Esophagus (tissue), 2 donors: ENCODE measurements around the gene COL3A1. TPM values are rescaled to one million over a fixed set of nuclear protein-coding genes. Genes with fewer than 3 reads are reported as not detected.

ENCODE experiments used
- H3K27ac ChIP-seq, 2 donors: one replicate each; pipeline ENCODE4 v1.5.1; 2013; ENCODE audit warnings: low read depth in 2 of 2, mild to moderate bottlenecking in 2 of 2, inconsistent platforms in 1 of 2, low read length in 1 of 2, moderate library complexity in 1 of 2
- H3K27me3 ChIP-seq, 2 donors: one replicate each; pipeline ENCODE4 v1.6.1; 2013; ENCODE audit warnings: low read length in 2 of 2, control low read depth in 1 of 2, mild to moderate bottlenecking in 1 of 2; ENCODE audit not compliant: insufficient read depth in 2 of 2, control insufficient read depth in 1 of 2
- H3K36me3 ChIP-seq, 2 donors: one replicate each; pipeline ENCODE4 v1.6.1; 2013; ENCODE audit warnings: low read length in 1 of 2; ENCODE audit not compliant: control insufficient read depth in 2 of 2, insufficient read depth in 2 of 2
- H3K4me1 ChIP-seq, 2 donors: one replicate each; pipeline ENCODE4 v1.6.1; 2013; ENCODE audit warnings: low read length in 1 of 2; ENCODE audit not compliant: control insufficient read depth in 2 of 2, insufficient read depth in 2 of 2
- H3K4me3 ChIP-seq, 2 donors: one replicate each; pipeline ENCODE4 v1.5.1; 2013; ENCODE audit warnings: low read length in 2 of 2, mild to moderate bottlenecking in 2 of 2, low read depth in 1 of 2, moderate library complexity in 1 of 2
- H3K9me3 ChIP-seq, 2 donors: one replicate each; pipeline ENCODE4 v1.6.1; 2013; ENCODE audit warnings: mild to moderate bottlenecking in 2 of 2, low read depth in 1 of 2, low read length in 1 of 2, moderate library complexity in 1 of 2; ENCODE audit not compliant: control insufficient read depth in 2 of 2, insufficient read depth in 1 of 2
- WGBS, 2 donors: extraction: QIAGEN DNeasy Blood & Tissue Kit; methylation state at CpG; one replicate each; pipeline ENCODE4 v1.1.7; 2013; 5-methylcytosine and 5-hydroxymethylcytosine counted together
- polyA plus RNA-seq, 2 donors: library from polyadenylated mRNA; stranded (reverse); fragments of 200-250 nt; gene quantifications; one replicate each; pipeline ENCODE4 v1.2.3, GENCODE V29; 2013
- donor health status: healthy with polysubstance abuse.
- donor health status: Bipolar disorder and iron deficiency.

Gene COL3A1
- 10 to 100 TPM; 11.1 to 25.2 TPM for polyA plus RNA-seq

DNA sequence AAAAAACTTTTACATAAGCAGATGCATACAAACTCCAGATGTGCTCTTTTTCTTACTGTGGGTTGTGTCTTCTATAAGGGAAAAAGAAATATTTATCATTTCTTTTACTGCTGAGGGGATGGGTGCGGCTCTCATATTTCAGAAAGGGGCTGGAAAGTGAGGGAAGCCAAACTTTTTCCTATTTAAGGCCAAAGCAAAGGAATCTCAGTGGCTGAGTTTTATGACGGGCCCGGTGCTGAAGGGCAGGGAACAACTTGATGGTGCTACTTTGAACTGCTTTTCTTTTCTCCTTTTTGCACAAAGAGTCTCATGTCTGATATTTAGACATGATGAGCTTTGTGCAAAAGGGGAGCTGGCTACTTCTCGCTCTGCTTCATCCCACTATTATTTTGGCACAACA lies at the start of gene COL3A1:
Gene COL3A1 (plus strand): TSS at position 210 of the 400 bp plus-strand sequence. CDS start 117 bp downstream, at position 327.
- H3K9me3 ChIP-seq: no peaks in the 10 kb centered on the region
- H3K4me3 ChIP-seq: peak within 1 kb of the TSS; percentile 19 to 33
- 31 to 37% methylated on average over 4 of the region's 4 CpGs for WGBS, 2 donors
- no peaks in the 10 kb centered on the region for H3K4me1 ChIP-seq
- peak within 1 kb of the TSS; percentile 42 to 75 for H3K27ac ChIP-seq
- no peaks in the 10 kb centered on the region for H3K27me3 ChIP-seq
- no peaks in the 10 kb centered on the region for H3K36me3 ChIP-seq

GRCh38 chr2:188928643-188929042 lies 45.5 kb upstream of the COL3A1 start:
- whole genome bisulfite sequencing, 2 donors: 97 to 98% methylated on average over 2 of the region's 2 CpGs
- no peaks in the 10 kb centered on the region for H3K27me3 ChIP-seq
- peaks cover 2% of the 10 kb centered on the region in 2 donors for H3K9me3 ChIP-seq
- no peaks in the 10 kb centered on the region for H3K36me3 ChIP-seq
- no peaks in the 10 kb centered on the region for H3K4me1 ChIP-seq
- H3K4me3 ChIP-seq: no peak overlapping the region
- H3K27ac ChIP-seq: no peak overlapping the region

GRCh38 chr2:188931361-188931760 lies 42.8 kb upstream of the COL3A1 start:
- Histone ChIP-seq H3K9me3 (peaks cover 0 to 2% of the 10 kb centered on the region in 2 donors), H3K27me3 (no peaks in the 10 kb centered on the region), H3K4me3 (no peak overlapping the region), H3K4me1 (no peaks in the 10 kb centered on the region), H3K36me3 (no peaks in the 10 kb centered on the region), H3K27ac (no peak overlapping the region)

GRCh38 chr2:188937228-188938220 lies 36.6 kb upstream of the COL3A1 start:
- Histone ChIP-seq H3K4me3 (no peak overlapping the region), H3K36me3 (no peaks in the 10 kb centered on the region), H3K27me3 (no peaks in the 10 kb centered on the region), H3K4me1 (no peaks in the 10 kb centered on the region), H3K27ac (no peak overlapping the region), H3K9me3 (no peaks in the 10 kb centered on the region)
- WGBS, 2 donors: 57 to 68% methylated on average over 1 of the region's 1 CpG

GRCh38 chr2:188940171-188940570 lies 34.0 kb upstream of the COL3A1 start:
- Histone ChIP-seq H3K4me3 (no peak overlapping the region), H3K27me3 (no peaks in the 10 kb centered on the region), H3K9me3 (no peaks in the 10 kb centered on the region), H3K4me1 (no peaks in the 10 kb centered on the region), H3K27ac (no peak overlapping the region), H3K36me3 (no peaks in the 10 kb centered on the region)
- 42 to 50% methylated on average over 4 of the region's 4 CpGs for WGBS, 2 donors

DNA sequence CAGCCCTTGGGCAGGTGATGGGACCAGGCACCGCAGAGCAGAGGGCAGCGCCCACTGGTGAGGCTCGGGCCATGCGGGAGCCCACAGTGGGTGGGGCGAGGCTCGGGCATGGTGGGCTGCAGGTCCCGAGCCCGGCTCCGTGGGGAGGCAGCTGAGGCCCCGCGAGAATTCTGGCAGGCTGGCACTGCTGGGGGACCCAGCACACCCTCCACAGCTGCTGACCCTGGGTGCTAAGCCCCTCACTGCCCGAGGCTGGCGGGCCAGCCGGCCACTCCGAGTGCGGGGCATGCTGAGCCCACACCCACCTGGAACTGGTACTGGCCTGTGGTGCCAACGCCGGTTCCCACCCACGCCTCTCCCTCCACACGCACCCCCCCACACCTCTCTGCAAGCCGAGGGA lies 29.7 kb upstream of the COL3A1 start:
- no peaks in the 10 kb centered on the region for H3K36me3 ChIP-seq
- H3K9me3 ChIP-seq: no peaks in the 10 kb centered on the region
- H3K4me3 ChIP-seq: no peak overlapping the region
- no peaks in the 10 kb centered on the region for H3K4me1 ChIP-seq
- no peaks in the 10 kb centered on the region for H3K27me3 ChIP-seq
- H3K27ac ChIP-seq: no peak overlapping the region
- WGBS, 2 donors: 94 to 95% methylated on average over 21 of the region's 21 CpGs

- Histone ChIP-seq H3K9me3 (no peaks in the 10 kb centered on the region), H3K4me3 (no peak overlapping the region), H3K4me1 (no peaks in the 10 kb centered on the region), H3K27me3 (no peaks in the 10 kb centered on the region), H3K36me3 (no peaks in the 10 kb centered on the region), H3K27ac (no peak overlapping the region)
- 92% methylated on average over 25 of the region's 25 CpGs for WGBS, 2 donors
Measured at GRCh38 chr2:188949046-188949818, 24.9 kb upstream of the COL3A1 start.

- Histone ChIP-seq H3K27me3 (no peaks in the 10 kb centered on the region), H3K4me3 (no peak overlapping the region), H3K4me1 (no peaks in the 10 kb centered on the region), H3K9me3 (no peaks in the 10 kb centered on the region), H3K27ac (no peak overlapping the region), H3K36me3 (no peaks in the 10 kb centered on the region)
Measured at GRCh38 chr2:188952901-188953300, 21.3 kb upstream of the COL3A1 start.

DNA sequence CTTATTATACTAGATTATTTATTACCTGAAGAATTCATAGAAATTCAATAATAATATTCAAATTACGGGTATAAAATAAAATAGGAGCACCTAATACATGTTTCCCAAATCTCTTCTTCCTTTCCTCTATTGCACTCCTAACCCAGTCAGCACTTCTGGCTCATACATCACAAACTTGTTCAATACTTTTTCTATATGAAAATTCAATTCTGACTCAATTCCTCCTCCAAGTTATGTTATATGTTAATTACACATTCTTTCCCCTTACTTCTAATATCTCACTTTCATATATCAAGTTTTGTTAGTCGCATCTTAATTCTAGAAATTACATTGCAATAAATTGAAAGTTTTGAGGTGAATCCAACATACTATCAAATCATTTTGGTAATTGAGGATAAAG lies 17.9 kb upstream of the COL3A1 start:
- no peak overlapping the region for H3K27ac ChIP-seq
- WGBS, 2 donors: 81 to 85% methylated on average over 2 of the region's 2 CpGs

More for the DNA sequence above, 17.9 kb upstream of the COL3A1 start:
- Histone ChIP-seq H3K9me3 (no peaks in the 10 kb centered on the region), H3K27me3 (no peaks in the 10 kb centered on the region), H3K36me3 (no peaks in the 10 kb centered on the region), H3K4me1 (no peaks in the 10 kb centered on the region), H3K4me3 (no peak overlapping the region)
